ENCODE data around the gene BSND.

The BSND gene

DNA sequence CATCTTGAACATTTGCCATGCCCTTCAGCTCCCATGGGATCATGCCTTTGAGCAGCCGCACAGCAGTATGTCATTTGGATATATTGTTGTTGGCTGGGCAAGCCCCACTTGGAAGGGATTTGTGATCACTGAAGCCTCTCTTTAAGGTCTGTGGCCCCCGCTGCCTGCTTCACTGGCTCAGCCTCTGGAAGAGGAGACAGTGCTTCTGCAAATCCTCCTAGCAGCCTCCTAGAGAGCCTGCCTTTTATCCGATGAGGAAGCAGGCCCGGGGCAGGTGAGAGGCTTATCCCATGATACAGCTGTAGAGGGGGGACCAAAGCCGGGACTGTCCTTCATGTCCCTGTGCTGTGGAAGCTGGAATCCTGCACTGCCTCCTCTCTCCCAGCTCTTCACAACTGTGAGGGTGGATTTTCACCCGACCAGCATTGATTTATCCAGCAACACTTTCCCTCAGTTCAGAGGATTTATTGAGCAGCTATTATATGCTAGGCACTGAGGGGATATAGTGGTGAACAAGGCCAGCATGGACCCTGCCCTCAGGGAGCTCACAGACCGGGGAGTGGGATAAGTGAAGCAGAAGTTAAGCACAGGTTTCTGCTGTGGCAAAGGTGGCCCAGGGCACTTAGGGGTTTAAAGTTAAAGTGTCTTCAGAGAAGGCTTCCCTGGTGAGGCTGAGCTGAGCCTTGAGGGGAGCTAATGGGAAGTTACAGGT lies 14.4 kb upstream of the BSND start:
- H3K9ac ChIP-seq (ENCODE audit: low read depth, low read length) = no peak overlapping the region

DNA sequence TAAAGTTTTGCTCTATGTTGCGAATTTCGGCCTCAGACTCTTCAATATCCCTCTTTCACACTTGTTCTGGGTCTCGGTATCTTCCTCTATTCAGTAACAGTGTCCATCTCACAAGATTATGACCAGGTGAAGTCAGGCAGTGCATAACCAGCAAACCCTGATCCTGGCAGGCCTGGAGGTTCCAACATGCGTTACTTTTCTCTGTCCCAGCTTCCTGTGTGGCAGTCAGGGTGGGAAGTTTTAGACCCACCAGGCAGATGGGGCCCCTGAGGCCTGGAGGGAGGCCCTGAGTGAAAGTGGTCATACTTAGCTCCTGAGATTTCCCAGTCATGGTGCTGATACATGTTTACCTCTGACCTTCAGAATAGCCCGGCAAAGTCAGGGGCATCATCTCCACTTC lies 13.2 kb upstream of the BSND start:
- peaks cover 17% of the 10 kb centered on the region for H3K27me3 ChIP-seq (ENCODE audit: control insufficient read depth, insufficient read depth, low read length)
- no peak overlapping the region for H3K27ac ChIP-seq (ENCODE audit: low read depth, low read length)
- H3K36me3 ChIP-seq (ENCODE audit: control insufficient read depth, insufficient read depth, low read length) = no peaks in the 10 kb centered on the region
- H3K9ac ChIP-seq (ENCODE audit: low read depth, low read length) = no peak overlapping the region
- H3K9me3 ChIP-seq (ENCODE audit: control insufficient read depth, insufficient read depth, low read length) = no peaks in the 10 kb centered on the region
- H3K4me3 ChIP-seq (ENCODE audit: low read depth, low read length) = no peak overlapping the region
- no peaks in the 10 kb centered on the region for H3K4me1 ChIP-seq (ENCODE audit: control insufficient read depth, insufficient read depth, low read length)

More for the DNA sequence above, 14.4 kb upstream of the BSND start:
- Histone ChIP-seq H3K27ac (ENCODE audit: low read depth, low read length) (no peak overlapping the region), H3K27me3 (ENCODE audit: control insufficient read depth, insufficient read depth, low read length) (peaks cover 30% of the 10 kb centered on the region), H3K9me3 (ENCODE audit: control insufficient read depth, insufficient read depth, low read length) (no peaks in the 10 kb centered on the region), H3K36me3 (ENCODE audit: control insufficient read depth, insufficient read depth, low read length) (no peaks in the 10 kb centered on the region), H3K4me3 (ENCODE audit: low read depth, low read length) (no peak overlapping the region), H3K4me1 (ENCODE audit: control insufficient read depth, insufficient read depth, low read length) (no peaks in the 10 kb centered on the region)

DNA sequence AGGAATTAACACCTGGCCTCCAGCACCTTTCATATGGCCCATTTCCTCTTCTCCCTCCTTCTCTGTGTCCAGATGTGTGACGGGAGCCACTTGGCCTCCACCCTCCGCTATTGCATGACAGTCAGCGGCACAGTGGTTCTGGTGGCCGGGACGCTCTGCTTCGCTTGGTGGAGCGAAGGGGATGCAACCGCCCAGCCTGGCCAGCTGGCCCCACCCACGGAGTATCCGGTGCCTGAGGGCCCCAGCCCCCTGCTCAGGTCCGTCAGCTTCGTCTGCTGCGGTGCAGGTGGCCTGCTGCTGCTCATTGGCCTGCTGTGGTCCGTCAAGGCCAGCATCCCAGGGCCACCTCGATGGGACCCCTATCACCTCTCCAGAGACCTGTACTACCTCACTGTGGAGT lies 12.7 kb upstream of the BSND start:
- H3K4me3 ChIP-seq (ENCODE audit: low read depth, low read length) = no peak overlapping the region
- peaks cover 13% of the 10 kb centered on the region for H3K27me3 ChIP-seq (ENCODE audit: control insufficient read depth, insufficient read depth, low read length)

DNA sequence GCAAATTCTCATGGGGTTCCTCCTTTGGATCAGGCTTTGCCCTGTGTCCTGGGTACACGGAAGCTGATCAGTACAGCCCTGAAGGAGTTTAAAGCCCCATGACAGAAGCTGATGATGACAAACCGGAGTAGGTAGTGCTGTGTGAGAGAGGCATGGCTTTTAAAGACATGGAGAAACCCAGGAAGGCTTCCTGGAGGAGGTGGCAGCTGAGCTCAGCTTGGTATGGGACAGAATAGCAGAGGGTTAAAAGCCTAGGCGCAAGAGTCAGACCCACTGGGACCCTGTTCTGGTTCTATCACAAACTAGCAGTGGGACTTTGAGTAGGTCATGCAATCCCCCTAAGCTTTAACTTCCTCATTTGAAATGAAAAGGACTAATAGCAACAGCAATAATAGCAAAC lies 12.2 kb upstream of the BSND start:
- no peak overlapping the region for H3K9ac ChIP-seq (ENCODE audit: low read depth, low read length)
- H3K4me3 ChIP-seq (ENCODE audit: low read depth, low read length) = no peak overlapping the region
- H3K36me3 ChIP-seq (ENCODE audit: control insufficient read depth, insufficient read depth, low read length) = no peaks in the 10 kb centered on the region
- peaks cover 8% of the 10 kb centered on the region for H3K27me3 ChIP-seq (ENCODE audit: control insufficient read depth, insufficient read depth, low read length)
- H3K4me1 ChIP-seq (ENCODE audit: control insufficient read depth, insufficient read depth, low read length) = no peaks in the 10 kb centered on the region
- H3K9me3 ChIP-seq (ENCODE audit: control insufficient read depth, insufficient read depth, low read length) = no peaks in the 10 kb centered on the region
- no peak overlapping the region for H3K27ac ChIP-seq (ENCODE audit: low read depth, low read length)

More for the DNA sequence above, 12.7 kb upstream of the BSND start:
- no peaks in the 10 kb centered on the region for H3K36me3 ChIP-seq (ENCODE audit: control insufficient read depth, insufficient read depth, low read length)
- H3K4me1 ChIP-seq (ENCODE audit: control insufficient read depth, insufficient read depth, low read length) = no peaks in the 10 kb centered on the region
- no peak overlapping the region for H3K27ac ChIP-seq (ENCODE audit: low read depth, low read length)
- H3K9ac ChIP-seq (ENCODE audit: low read depth, low read length) = no peak overlapping the region
- H3K9me3 ChIP-seq (ENCODE audit: control insufficient read depth, insufficient read depth, low read length) = no peaks in the 10 kb centered on the region

DNA sequence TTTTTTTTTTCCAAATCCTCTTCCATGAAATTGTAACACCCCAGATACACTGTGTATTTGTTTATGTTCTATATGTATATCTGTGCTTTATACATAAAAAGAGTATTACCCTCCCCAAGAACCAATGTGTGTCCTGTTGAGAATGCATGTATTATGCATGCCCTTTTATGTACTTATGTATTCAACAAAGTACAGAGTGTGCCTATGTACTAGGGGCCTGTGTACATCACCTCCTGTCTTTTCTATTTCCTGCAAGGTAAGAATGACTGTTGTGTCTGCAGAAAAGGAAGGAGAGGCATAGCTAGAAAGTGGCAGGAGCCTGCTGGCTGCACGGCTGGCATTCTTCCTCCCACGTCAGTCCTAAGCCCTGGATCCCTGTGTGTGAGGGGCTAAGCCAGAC lies 11.3 kb upstream of the BSND start:
- no peak overlapping the region for H3K4me3 ChIP-seq (ENCODE audit: low read depth, low read length)
- no peaks in the 10 kb centered on the region for H3K9me3 ChIP-seq (ENCODE audit: control insufficient read depth, insufficient read depth, low read length)
- no peaks in the 10 kb centered on the region for H3K27me3 ChIP-seq (ENCODE audit: control insufficient read depth, insufficient read depth, low read length)
- no peak overlapping the region for H3K9ac ChIP-seq (ENCODE audit: low read depth, low read length)
- H3K36me3 ChIP-seq (ENCODE audit: control insufficient read depth, insufficient read depth, low read length) = no peaks in the 10 kb centered on the region
- no peaks in the 10 kb centered on the region for H3K4me1 ChIP-seq (ENCODE audit: control insufficient read depth, insufficient read depth, low read length)
- no peak overlapping the region for H3K27ac ChIP-seq (ENCODE audit: low read depth, low read length)

DNA sequence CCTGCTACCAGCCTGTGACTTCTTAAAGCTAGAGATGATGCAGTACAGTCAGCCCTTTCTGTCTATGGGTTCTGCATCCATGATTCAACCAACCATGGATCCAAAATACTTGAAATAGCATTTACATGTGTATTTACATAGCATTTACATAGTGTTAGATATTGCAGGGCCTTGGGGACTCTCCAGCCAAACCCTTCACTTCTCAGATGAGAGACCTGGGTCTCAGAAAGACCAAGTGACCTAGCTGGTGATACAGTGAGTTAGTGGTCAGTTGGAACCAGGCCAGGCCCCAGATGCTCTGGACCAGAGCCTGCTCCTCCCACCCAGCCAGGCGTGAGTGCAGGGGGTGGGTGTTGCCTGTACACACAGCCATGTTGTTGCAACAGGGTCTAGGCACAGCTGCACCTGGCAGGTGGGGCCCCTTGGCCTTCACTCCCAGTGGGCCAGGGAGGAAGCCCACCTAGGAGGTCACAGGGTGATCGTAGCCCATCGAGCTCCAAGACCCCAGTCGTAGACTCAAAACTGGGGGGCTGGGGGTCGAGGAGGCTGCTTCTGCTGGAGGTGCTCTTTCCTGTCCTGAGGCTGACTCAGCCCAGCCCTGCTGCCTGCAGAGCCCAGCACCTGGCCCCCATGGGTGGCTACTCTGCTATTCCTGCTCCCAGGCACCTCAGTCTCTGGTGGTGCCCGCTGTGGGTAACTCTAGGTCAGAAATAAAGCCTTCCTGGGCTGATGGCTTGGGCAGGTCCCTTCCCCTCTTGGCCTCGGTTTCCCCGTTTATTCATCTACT lies 10.6 kb upstream of the BSND start:
- Histone ChIP-seq H3K9me3 (ENCODE audit: control insufficient read depth, insufficient read depth, low read length) (no peaks in the 10 kb centered on the region), H3K27me3 (ENCODE audit: control insufficient read depth, insufficient read depth, low read length) (no peaks in the 10 kb centered on the region), H3K9ac (ENCODE audit: low read depth, low read length) (no peak overlapping the region), H3K36me3 (ENCODE audit: control insufficient read depth, insufficient read depth, low read length) (no peaks in the 10 kb centered on the region), H3K4me3 (ENCODE audit: low read depth, low read length) (no peak overlapping the region), H3K4me1 (ENCODE audit: control insufficient read depth, insufficient read depth, low read length) (no peaks in the 10 kb centered on the region), H3K27ac (ENCODE audit: low read depth, low read length) (no peak overlapping the region)

DNA sequence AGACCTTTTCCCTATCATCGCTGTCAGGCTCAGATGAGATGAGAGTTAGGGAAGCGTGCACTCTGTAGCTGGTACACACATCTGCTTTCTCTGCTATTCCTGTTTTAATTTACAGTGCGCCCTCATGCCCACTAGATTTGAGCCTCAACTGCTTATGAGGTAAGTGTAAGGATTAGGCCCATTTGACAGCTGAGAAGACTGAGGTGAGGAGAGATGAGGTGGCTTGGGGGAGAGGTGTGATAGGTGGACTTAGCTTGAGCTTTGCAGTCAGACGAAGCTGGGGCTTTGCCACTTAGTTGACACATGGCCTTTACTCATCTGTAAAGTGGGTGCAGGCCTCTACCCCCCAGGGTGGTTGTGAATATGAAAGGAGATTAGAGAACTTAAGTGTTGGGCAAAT lies 9.8 kb upstream of the BSND start:
- H3K27ac ChIP-seq (ENCODE audit: low read depth, low read length) = no peak overlapping the region
- H3K36me3 ChIP-seq (ENCODE audit: control insufficient read depth, insufficient read depth, low read length) = no peaks in the 10 kb centered on the region
- H3K4me3 ChIP-seq (ENCODE audit: low read depth, low read length) = no peak overlapping the region
- no peaks in the 10 kb centered on the region for H3K9me3 ChIP-seq (ENCODE audit: control insufficient read depth, insufficient read depth, low read length)
- H3K4me1 ChIP-seq (ENCODE audit: control insufficient read depth, insufficient read depth, low read length) = peaks cover 2% of the 10 kb centered on the region; the same call in 1 of the 2 replicates
- H3K27me3 ChIP-seq (ENCODE audit: control insufficient read depth, insufficient read depth, low read length) = no peaks in the 10 kb centered on the region
- no peak overlapping the region for H3K9ac ChIP-seq (ENCODE audit: low read depth, low read length)

DNA sequence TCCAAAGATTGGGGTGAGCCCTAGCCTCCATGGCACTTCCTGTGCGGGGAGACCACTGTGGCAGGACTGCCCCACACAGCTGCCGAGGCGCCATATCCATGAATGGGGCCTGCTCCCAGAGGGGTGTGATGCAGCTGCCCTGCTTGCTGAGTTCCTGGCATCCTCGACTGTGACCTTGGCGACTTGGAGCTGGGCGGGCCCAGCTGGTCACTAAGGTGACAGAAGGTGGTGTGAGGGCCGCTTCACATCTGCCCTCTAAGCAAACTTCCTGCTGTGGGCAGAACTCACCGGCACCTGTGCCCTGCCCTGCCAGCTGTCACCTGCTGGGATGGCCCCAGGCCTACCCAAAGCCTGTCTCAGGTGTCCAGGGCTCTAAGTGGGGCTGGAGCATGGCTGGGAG lies 9.3 kb upstream of the BSND start:
- Histone ChIP-seq H3K4me1 (ENCODE audit: control insufficient read depth, insufficient read depth, low read length) (peaks cover 7% of the 10 kb centered on the region; the same call in 1 of the 2 replicates), H3K36me3 (ENCODE audit: control insufficient read depth, insufficient read depth, low read length) (no peaks in the 10 kb centered on the region), H3K9ac (ENCODE audit: low read depth, low read length) (no peak overlapping the region), H3K27me3 (ENCODE audit: control insufficient read depth, insufficient read depth, low read length) (no peaks in the 10 kb centered on the region), H3K27ac (ENCODE audit: low read depth, low read length) (no peak overlapping the region), H3K9me3 (ENCODE audit: control insufficient read depth, insufficient read depth, low read length) (no peaks in the 10 kb centered on the region), H3K4me3 (ENCODE audit: low read depth, low read length) (no peak overlapping the region)

DNA sequence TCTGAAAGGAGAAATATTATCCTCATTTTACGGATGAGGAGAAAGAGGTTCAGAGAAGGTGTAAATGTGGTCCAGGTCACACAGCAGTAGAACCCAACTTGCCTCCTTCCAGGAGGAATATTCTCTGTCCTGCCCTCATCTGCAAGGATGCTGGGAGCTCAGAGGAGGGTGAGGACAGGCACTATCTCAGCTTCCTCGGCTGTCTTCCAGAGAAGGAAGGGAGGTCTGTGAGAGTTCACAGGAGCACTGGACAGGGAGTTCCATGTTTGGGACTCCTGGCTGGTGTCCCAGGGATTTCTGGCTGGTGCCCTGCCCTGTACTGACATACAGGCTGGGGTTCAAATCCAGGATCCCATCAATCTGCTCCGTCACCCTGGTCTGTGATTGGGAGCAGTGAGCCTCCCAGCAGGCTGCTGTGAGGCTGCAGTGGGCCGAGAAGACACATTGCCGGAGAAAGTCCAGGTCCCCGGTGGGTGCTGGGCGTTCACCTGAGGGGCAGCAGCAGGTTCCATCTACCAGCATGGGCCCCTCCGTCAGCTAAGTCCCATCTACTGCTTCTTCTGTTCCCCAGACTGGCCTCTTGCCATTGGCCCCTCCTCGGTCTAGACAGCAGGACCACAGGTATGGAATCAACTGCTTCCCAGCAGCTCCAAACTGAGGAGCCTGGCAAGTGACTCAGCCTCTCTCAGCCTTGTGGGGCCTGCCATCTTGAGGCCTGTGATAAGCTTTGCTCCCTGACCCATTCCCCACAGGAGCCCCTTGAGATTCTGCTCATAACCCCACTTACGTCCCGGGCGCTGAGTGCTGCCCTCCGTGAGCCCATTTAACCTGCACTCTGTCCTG lies 8.5 kb upstream of the BSND start:
- Histone ChIP-seq H3K27me3 (ENCODE audit: control insufficient read depth, insufficient read depth, low read length) (no peaks in the 10 kb centered on the region), H3K36me3 (ENCODE audit: control insufficient read depth, insufficient read depth, low read length) (no peaks in the 10 kb centered on the region), H3K27ac (ENCODE audit: low read depth, low read length) (no peak overlapping the region), H3K9ac (ENCODE audit: low read depth, low read length) (no peak overlapping the region), H3K4me1 (ENCODE audit: control insufficient read depth, insufficient read depth, low read length) (peaks cover 14% of the 10 kb centered on the region; the same call in 1 of the 2 replicates), H3K4me3 (ENCODE audit: low read depth, low read length) (no peak overlapping the region), H3K9me3 (ENCODE audit: control insufficient read depth, insufficient read depth, low read length) (no peaks in the 10 kb centered on the region)

DNA sequence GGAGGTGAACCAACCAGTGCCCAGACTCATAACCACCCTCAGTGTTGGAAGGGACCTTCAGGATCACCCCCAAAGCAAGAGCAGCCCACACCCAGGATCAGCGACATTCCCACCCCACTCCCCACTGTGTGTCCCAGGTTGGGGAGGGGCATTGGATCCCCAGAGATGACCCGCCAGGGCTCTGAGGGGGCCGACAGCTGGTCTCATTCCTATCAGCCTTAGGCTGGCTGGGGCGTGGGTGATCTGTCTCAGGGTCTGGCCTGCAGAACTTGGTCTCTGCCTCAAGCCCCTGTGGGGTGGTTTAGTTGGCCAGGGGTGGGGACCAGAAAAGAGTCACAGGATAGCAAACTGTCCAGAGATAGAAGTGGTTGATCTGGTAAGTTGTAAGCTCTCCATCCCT lies 7.8 kb upstream of the BSND start:
- H3K27ac ChIP-seq (ENCODE audit: low read depth, low read length) = no peak overlapping the region
- no peaks in the 10 kb centered on the region for H3K9me3 ChIP-seq (ENCODE audit: control insufficient read depth, insufficient read depth, low read length)
- H3K4me3 ChIP-seq (ENCODE audit: low read depth, low read length) = no peak overlapping the region
- peaks cover 4% of the 10 kb centered on the region for H3K27me3 ChIP-seq (ENCODE audit: control insufficient read depth, insufficient read depth, low read length)
- H3K9ac ChIP-seq (ENCODE audit: low read depth, low read length) = no peak overlapping the region
- H3K4me1 ChIP-seq (ENCODE audit: control insufficient read depth, insufficient read depth, low read length) = peaks cover 20% of the 10 kb centered on the region; the same call in 1 of the 2 replicates
- no peaks in the 10 kb centered on the region for H3K36me3 ChIP-seq (ENCODE audit: control insufficient read depth, insufficient read depth, low read length)
